NCI-H524 treated with DMSO at 0.1 percent for 48 hours (cell line): Measurements from ENCODE around the gene TSTD1.
"Not testable (repeated sequence)": the region's sequence is repeated elsewhere in the genome, so short reads cannot be mapped to it uniquely, and the experiment has no call there.

Experiments
- DNase-seq: peaks from one replicate; lab custom pipeline; 2025; lab: John Stamatoyannopoulos, UW

The TSTD1 gene

GRCh38 chr1:161033751-161034150 lies 5.0 kb downstream of the TSTD1 start:
- no peak for DNase-seq

GRCh38 chr1:161032409-161032808 lies 6.4 kb downstream of the TSTD1 start:
- no peak for DNase-seq

GRCh38 chr1:161031874-161032273 lies 6.9 kb downstream of the TSTD1 start:
- DNase-seq = no peak

GRCh38 chr1:161029466-161029865 lies 9.3 kb downstream of the TSTD1 start:
- DNase-seq = not testable (repeated sequence)

GRCh38 chr1:161026954-161027353 lies 11.8 kb downstream of the TSTD1 start:
- DNase-seq = not testable (repeated sequence)

GRCh38 chr1:161022432-161022831 lies 16.3 kb downstream of the TSTD1 start:
- DNase-seq = not testable (repeated sequence)

GRCh38 chr1:161021970-161022353 lies 16.8 kb downstream of the TSTD1 start:
- DNase-seq = no peak

- DNase-seq = no peak
These were observed 17.4 kb downstream of the TSTD1 start for GRCh38 chr1:161021165-161021969.

- no peak for DNase-seq
These were observed 18.1 kb downstream of the TSTD1 start, which contains the start of gene F11R for GRCh38 chr1:161020509-161021164. F11R (minus strand) TSS chr1:161021152; CDS start chr1:161021073, 79 bp downstream.

GRCh38 chr1:161019751-161020495 lies 18.8 kb downstream of the TSTD1 start:
- no peak for DNase-seq

- DNase-seq = not testable (repeated sequence)
These were observed 19.6 kb downstream of the TSTD1 start for GRCh38 chr1:161019111-161019660.

- no peak for DNase-seq
These were observed 20.2 kb downstream of the TSTD1 start for GRCh38 chr1:161018631-161018930.

- DNase-seq = no peak
These were observed 20.8 kb downstream of the TSTD1 start for GRCh38 chr1:161017756-161018630.

- not testable (repeated sequence) for DNase-seq
These were observed 21.6 kb downstream of the TSTD1 start for GRCh38 chr1:161017181-161017580.

GRCh38 chr1:161016683-161017082 lies 22.1 kb downstream of the TSTD1 start:
- not testable (repeated sequence) for DNase-seq

- DNase-seq = no peak
These were observed 25.1 kb downstream of the TSTD1 start for GRCh38 chr1:161013488-161014230.

- no peak for DNase-seq
These were observed 25.7 kb downstream of the TSTD1 start for GRCh38 chr1:161013131-161013487.

- no peak for DNase-seq
These were observed 26.3 kb downstream of the TSTD1 start for GRCh38 chr1:161012420-161012819.

GRCh38 chr1:161009602-161010211 lies 29.1 kb downstream of the TSTD1 start:
- DNase-seq = no peak

- no peak for DNase-seq
These were observed 29.8 kb downstream of the TSTD1 start for GRCh38 chr1:161008869-161009510.
